GM20000 (cell line): ENCODE measurements around the gene CYP19A1.

Experiments used
- DNase-seq: peaks from one replicate; pipeline ENCODE4 v3.0.0; 2012; ENCODE audit warnings: low spot score
- TF ChIP-seq, protein P1 (sequence below): IDR thresholded peaks from 2 replicates; pipeline ENCODE4 v1.5.1; 2012; ENCODE audit warnings: mild to moderate bottlenecking, control low read depth; ENCODE audit errors: extremely low read depth, missing control alignments

CYP19A1 gene

DNA sequence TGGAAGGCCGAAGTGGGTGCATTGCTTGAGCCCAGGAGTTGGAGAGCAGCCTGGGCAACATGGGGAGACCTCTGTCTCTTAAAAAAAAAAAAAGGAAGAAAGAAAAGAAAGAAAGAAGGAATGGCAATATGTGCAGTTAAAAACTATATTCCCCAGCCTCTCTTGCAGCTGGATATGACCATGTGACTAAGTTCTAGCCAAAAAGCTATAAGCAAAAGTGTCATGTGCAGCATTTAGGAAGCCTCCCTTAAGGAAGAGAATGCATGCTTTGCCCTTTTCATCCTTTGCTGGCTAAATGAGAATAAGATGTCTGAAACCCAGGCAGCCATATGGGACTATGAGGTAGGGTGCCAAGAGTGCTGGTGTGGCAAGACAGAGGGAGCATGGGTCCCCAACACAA lies 21.8 kb downstream of the CYP19A1 start:
- TF ChIP-seq, protein P1, sequence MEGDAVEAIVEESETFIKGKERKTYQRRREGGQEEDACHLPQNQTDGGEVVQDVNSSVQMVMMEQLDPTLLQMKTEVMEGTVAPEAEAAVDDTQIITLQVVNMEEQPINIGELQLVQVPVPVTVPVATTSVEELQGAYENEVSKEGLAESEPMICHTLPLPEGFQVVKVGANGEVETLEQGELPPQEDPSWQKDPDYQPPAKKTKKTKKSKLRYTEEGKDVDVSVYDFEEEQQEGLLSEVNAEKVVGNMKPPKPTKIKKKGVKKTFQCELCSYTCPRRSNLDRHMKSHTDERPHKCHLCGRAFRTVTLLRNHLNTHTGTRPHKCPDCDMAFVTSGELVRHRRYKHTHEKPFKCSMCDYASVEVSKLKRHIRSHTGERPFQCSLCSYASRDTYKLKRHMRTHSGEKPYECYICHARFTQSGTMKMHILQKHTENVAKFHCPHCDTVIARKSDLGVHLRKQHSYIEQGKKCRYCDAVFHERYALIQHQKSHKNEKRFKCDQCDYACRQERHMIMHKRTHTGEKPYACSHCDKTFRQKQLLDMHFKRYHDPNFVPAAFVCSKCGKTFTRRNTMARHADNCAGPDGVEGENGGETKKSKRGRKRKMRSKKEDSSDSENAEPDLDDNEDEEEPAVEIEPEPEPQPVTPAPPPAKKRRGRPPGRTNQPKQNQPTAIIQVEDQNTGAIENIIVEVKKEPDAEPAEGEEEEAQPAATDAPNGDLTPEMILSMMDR: no peak

GRCh38 chr15:51315726-51316125 lies 22.7 kb downstream of the CYP19A1 start:
- TF ChIP-seq, protein P1: no peak

More for the DNA sequence above, 21.8 kb downstream of the CYP19A1 start:
- DNase-seq: no peak

DNA sequence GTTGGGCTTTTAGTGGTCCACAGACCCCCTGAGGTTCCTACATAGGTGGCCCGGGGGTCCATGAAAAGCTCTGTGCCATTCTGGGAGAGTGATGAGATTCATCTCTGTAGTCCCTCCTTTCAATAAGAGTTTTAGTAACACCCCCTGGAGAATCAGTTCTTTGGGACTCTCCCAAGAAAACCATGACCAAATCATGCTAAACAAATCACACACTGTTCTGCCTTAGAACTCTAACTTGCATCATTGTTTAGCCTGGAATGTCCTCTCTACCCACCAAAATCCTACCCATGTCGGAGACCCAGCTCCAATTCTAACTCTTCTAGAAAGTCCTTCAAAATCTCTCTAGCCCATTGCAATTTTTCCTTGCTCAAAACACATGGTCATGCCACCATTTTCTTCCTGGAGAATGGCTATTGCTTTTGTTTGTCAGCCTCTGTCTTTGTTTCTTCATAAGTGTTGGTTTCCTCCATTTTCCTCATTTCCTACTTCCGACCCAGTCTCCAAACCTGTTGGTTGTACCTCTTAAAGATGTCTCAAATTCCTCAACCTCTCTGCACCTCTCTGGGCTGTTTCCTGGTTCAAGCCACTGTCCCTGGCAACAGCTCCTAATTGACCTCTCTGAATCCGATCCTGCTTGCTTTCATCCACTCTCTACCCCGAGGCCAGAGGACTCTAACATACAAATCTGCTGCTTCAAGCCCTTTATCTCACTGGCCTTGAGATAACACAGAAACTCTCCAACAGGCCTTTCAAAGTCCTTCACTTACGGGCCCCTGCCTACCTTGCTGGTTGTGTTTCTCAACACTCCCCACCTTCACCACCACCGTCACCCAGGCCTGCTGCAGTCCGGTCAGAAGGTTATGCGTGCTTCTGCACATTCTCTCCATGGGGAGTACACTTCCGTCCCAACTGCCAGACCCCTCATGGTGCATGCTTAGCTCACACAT lies 23.7 kb downstream of the CYP19A1 start:
- TF ChIP-seq, protein P1: no peak
- DNase-seq: no peak

More at GRCh38 chr15:51315726-51316125, 22.7 kb downstream of the CYP19A1 start:
- no peak for DNase-seq

- TF ChIP-seq, protein P1: no peak
- no peak for DNase-seq
Observed at GRCh38 chr15:51313644-51314280, 24.6 kb downstream of the CYP19A1 start.

- no peak for DNase-seq
- TF ChIP-seq, protein P1: no peak
Observed at GRCh38 chr15:51313074-51313393, 25.4 kb downstream of the CYP19A1 start.

DNA sequence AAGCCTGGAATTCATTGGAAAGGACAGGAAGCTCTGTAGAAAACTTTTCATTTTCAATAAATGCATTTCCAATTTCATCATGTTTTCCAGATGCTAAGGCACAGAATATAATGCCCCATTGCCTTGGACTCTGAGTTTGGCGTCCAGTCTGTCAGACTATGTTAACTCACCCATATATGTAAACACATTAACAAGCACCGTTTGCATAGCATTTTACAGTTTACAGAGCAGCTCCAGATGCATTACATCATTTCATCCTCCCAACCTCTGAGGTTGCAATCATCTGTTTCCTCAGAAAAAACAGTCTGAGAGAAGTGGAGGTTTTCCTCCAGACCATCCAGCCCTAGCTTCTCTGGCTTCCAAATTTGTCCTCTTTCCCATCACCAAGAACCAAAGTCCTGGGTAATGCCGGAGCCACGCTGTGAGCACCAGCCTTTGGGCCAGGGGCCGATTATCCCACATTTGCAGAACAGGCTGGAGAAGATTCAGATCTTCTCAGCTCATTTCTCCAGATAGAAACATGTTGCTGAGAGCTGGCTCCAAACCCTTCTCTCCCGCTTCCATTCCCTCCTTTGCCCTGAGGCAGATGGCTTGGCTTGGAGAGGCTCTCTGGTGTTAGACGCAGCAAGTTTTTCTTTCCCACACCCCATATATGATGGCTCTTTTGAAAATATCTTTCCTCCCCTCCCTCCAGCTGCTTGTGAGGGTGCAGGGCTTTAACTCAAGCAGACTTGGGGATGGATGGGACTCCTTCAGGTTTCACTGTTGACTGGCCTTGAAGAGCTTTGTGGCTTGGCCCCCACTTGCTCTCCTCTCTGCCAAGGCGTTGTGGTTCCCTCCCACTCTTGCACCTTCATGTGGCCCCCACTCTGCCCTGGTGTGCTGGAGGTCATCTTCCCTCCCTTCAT lies 26.0 kb downstream of the CYP19A1 start:
- no peak for DNase-seq
- TF ChIP-seq, protein P1: no peak
